GM21737 (cell line): Measurements from ENCODE around the gene HLCS.

Experiments
- ATAC-seq: cut with Tn5 transposase; IDR thresholded peaks from one replicate; pipeline ENCODE4 v1.9.1; 2021; ENCODE audit warnings: mild to moderate bottlenecking, moderate library complexity; ENCODE audit not compliant: unreplicated experiment

Gene HLCS

GRCh38 chr21:36750576-36750959, 215.9 kb downstream of the HLCS start:
- no peak for ATAC-seq

- ATAC-seq: no peak
These were observed 216.4 kb downstream of the HLCS start for GRCh38 chr21:36749935-36750575.

- no peak for ATAC-seq
These were observed 218.6 kb downstream of the HLCS start for GRCh38 chr21:36747815-36748383.

- no peak for ATAC-seq
These were observed 219.2 kb downstream of the HLCS start for GRCh38 chr21:36747041-36747814.

GRCh38 chr21:36745459-36745858, 221.0 kb downstream of the HLCS start:
- ATAC-seq: no peak

GRCh38 chr21:36744560-36745231, 221.8 kb downstream of the HLCS start:
- no peak for ATAC-seq

GRCh38 chr21:36744190-36744559, 222.3 kb downstream of the HLCS start:
- ATAC-seq: no peak

- ATAC-seq: no peak
These were observed 223.0 kb downstream of the HLCS start for GRCh38 chr21:36743446-36743845.

- ATAC-seq: no peak
These were observed 223.5 kb downstream of the HLCS start for GRCh38 chr21:36743008-36743407.

- ATAC-seq: no peak
These were observed 225.0 kb downstream of the HLCS start for GRCh38 chr21:36741506-36741905.

- ATAC-seq: no peak
These were observed 227.9 kb downstream of the HLCS start for GRCh38 chr21:36738489-36739126.

GRCh38 chr21:36735724-36736320, 230.6 kb downstream of the HLCS start:
- no peak for ATAC-seq

GRCh38 chr21:36735201-36735515, 231.3 kb downstream of the HLCS start:
- ATAC-seq: no peak

- no peak for ATAC-seq
These were observed 231.9 kb downstream of the HLCS start for GRCh38 chr21:36734367-36735200.

- ATAC-seq: no peak
These were observed 232.6 kb downstream of the HLCS start for GRCh38 chr21:36733857-36734256.

- no peak for ATAC-seq
These were observed 233.7 kb downstream of the HLCS start for GRCh38 chr21:36732761-36733160.

- no peak for ATAC-seq
These were observed 234.3 kb downstream of the HLCS start for GRCh38 chr21:36732217-36732616.

GRCh38 chr21:36730291-36731281, 235.9 kb downstream of the HLCS start:
- no peak for ATAC-seq
